ENCODE data around the gene EXOC3.
"Not testable (repeated sequence)": the region's sequence is repeated elsewhere in the genome, so short reads cannot be mapped to it uniquely, and the experiment has no call there.

The EXOC3 gene

GRCh38 chr5:442335-443238, at the start of gene EXOC3:
EXOC3 (plus strand) TSS chr5:443176; CDS start chr5:446206, 3,030 bp downstream.
- DNase-seq (ENCODE audit: low read depth): peak; percentile 86
- H3K4me3 ChIP-seq (ENCODE audit: low read depth, low read length): peak within 1 kb of the TSS; percentile 92
- no peak for TF ChIP-seq CTCF (IDR thresholded peaks at IDR 0.05; ENCODE audit: insufficient read depth, low read depth, low read length, missing control alignments)

GRCh38 chr5:393846-394275, 49.1 kb upstream of the EXOC3 start:
- no peak for TF ChIP-seq CTCF (IDR thresholded peaks at IDR 0.05; ENCODE audit: insufficient read depth, low read depth, low read length, missing control alignments)
- peak overlapping the region; percentile 45 for H3K4me3 ChIP-seq (ENCODE audit: low read depth, low read length)
- no peak for DNase-seq (ENCODE audit: low read depth)

- no peak for DNase-seq (ENCODE audit: low read depth)
- H3K4me3 ChIP-seq (ENCODE audit: low read depth, low read length): no peak overlapping the region
- no peak for TF ChIP-seq CTCF (IDR thresholded peaks at IDR 0.05; ENCODE audit: insufficient read depth, low read depth, low read length, missing control alignments)
These were observed 48.3 kb upstream of the EXOC3 start for GRCh38 chr5:394671-395155.

- DNase-seq (ENCODE audit: low read depth): no peak
- no peak overlapping the region for H3K4me3 ChIP-seq (ENCODE audit: low read depth, low read length)
- TF ChIP-seq CTCF (IDR thresholded peaks at IDR 0.05; ENCODE audit: insufficient read depth, low read depth, low read length, missing control alignments): no peak
These were observed 47.6 kb upstream of the EXOC3 start for GRCh38 chr5:395156-395920.

GRCh38 chr5:395921-396530, 47.0 kb upstream of the EXOC3 start:
- no peak for TF ChIP-seq CTCF (IDR thresholded peaks at IDR 0.05; ENCODE audit: insufficient read depth, low read depth, low read length, missing control alignments)
- no peak overlapping the region for H3K4me3 ChIP-seq (ENCODE audit: low read depth, low read length)
- DNase-seq (ENCODE audit: low read depth): no peak

GRCh38 chr5:396531-396961, 46.4 kb upstream of the EXOC3 start:
- no peak overlapping the region for H3K4me3 ChIP-seq (ENCODE audit: low read depth, low read length)
- no peak for TF ChIP-seq CTCF (IDR thresholded peaks at IDR 0.05; ENCODE audit: insufficient read depth, low read depth, low read length, missing control alignments)
- DNase-seq (ENCODE audit: low read depth): no peak

GRCh38 chr5:398141-398474, 44.9 kb upstream of the EXOC3 start:
- not testable (repeated sequence) for DNase-seq (ENCODE audit: low read depth); H3K4me3 ChIP-seq (ENCODE audit: low read depth, low read length)
